ENCODE measurements around the gene PODNL1.
"Not testable (repeated sequence)": the region's sequence is repeated elsewhere in the genome, so short reads cannot be mapped to it uniquely, and the experiment has no call there.

GRCh38 chr19:13967206-13967605 is 29.0 kb upstream of the PODNL1 start:
- not testable (repeated sequence) for TF ChIP-seq EZH2phosphoT487 (IDR thresholded peaks at IDR 0.05; ENCODE audit: insufficient read depth, low read depth); EZH2 (IDR thresholded peaks at IDR 0.05; ENCODE audit: insufficient read depth, poor library complexity, severe bottlenecking)

Measured in GM23248 (cell line).